H4 (cell line): ENCODE results near the gene SNX9. TPM values are rescaled to one million over a fixed set of nuclear protein-coding genes. Genes with fewer than 3 reads are reported as not detected.
"Not testable (repeated sequence)": the region's sequence is repeated elsewhere in the genome, so short reads cannot be mapped to it uniquely, and the experiment has no call there.

Experiments
- DNase-seq: peaks from one replicate; pipeline ENCODE4 v3.0.0-alpha.2; 2015; ENCODE audit warnings: low spot score
- total RNA-seq: library from RNA; depleted of rRNA; stranded (reverse); fragments of >200 nt; shearing (Covaris generic); gene quantifications from 2 replicates; pipeline ENCODE4 v1.2.3, GENCODE V29; 2014

Gene SNX9
- total RNA-seq, 1 experiment from 2014 or later, result 15.6 TPM

DNA sequence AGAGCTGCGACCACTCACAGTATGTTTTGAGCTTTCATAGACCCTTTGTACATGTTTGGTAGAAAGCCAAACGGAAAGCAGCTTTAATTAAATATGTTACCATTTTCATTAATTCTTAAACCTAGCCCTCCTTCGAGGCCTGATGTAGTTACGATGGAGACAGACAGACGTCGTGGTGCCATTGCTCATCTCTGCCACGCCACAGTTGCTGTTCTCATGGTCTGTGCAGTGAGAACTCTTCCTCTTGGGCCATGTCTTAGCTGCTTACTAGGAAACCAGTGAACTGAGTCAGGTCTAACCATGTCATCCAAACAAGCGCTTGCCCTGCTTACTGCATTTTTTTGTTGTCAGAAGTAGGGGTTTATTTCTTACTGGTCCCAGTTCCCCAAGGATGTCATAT is 62.8 kb downstream of the SNX9 start:
- DNase-seq, result no peak

DNA sequence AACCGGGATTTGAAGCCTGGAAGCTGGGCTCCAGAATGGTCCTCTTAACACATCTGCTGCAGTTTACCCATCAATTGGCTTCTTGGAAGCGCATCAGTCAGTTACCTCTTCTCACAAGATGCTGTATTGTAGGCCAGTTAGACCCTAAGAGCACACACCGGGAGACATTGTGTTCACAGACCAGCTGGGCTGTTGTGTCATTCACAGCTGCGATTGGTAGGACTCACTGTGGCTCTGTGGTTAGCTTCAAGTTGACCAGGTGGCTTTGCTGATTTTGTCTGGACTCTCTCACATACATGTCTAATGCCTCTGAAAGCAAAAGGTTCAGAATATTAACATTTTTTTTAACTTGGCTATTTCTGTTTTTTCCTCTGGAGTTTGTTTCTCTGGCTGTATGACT is 64.8 kb downstream of the SNX9 start:
- DNase-seq, result no peak

DNA sequence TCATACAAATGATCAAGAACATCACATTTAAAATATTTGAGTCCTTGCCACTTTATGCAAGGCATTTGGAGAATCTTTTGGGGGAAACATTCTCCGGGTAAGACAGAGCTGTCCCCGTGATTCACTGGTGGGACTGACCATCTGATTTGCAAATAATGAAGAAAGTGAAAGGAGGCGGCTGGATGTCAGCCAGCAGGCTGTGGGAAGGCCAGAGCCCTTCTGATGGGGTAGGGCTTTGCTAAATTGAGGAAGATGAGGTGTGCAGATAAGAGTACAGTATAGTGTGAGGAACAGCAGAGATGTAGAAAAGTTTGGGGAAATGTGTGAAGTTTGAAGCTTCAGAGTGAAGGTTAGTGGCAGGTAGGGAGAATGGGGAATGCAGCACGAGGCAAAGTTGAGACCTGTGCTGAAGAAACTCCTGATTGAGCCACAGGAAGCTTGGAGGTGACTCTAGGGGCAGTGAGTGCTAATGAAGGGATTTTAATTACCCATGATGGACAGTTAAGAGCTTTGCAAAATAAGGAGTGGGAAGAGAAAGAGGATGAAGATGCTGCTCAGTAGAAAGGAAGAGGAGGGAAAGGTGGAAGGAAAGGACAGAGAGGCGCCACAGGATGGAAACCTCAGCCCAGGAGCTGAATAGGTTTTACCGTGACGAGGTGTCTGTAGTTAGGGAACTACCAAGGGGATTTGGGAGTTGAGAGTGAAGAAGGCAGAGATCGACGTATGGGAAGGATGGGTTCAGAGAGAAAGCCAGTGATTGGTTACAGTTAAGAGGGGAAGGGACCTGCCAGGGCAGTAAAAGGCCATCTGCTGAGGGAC is 68.7 kb downstream of the SNX9 start:
- DNase-seq, result no peak

DNA sequence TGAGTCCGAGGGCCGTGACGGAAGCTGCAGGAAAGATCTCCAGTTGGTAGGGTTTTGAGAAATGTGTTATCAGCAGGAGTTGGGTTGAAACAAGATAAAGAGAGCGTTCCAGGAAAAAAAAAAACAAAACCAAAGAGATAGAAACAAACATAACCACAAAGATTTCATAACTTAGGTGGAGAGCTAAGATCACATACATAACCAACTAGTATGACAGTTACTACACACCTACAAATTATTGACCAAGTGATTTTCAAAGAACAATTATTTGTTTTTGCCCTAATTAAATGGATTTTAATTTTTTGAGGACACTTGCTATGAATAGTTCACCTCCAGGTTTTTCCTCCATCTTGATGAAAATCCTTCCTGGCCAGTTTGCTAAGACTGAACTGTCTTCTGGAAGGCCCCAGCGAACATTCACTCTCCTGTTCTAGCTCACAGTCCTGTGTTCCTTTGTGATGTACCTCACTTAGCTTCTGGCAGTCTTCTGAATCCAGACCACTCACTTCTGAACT is 69.4 kb downstream of the SNX9 start:
- no peak for DNase-seq

DNA sequence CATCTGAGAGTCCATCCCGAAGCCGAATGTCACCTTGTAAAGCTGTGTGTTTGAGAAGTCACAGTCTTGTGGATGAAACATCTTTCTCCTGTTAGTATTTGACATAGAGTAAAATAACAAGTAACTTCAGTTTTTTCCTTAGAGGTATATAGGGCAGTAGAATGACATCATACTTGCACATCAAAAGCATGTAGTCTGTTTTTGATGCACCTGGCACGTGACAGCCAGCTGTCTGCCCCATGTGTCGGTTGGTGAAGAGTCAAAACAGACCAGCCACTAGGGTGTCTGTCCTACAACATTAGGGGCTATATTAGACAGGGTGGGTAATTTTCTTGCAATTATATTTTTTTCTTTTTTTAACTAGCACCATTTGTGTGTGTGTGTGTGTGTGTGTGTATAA is 70.2 kb downstream of the SNX9 start:
- DNase-seq, result no peak

DNA sequence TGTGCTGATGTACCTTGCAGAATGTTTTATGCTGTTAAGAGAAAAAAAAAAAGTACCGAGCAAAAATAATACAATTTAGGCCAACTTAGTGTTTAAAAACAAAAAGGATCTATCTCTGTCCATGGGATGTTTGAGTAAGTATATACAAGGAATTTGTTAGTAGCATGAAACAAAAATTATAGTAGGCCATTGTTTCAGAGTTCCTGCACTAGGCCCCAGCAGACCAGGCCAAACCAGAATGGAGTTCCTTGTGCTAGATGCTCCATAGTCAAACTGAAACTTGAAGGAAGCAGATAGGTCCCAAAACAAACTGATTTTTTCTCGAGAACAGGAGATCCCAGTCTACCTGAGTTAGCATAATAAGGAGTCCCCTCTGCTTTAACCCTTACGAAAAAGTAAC is 72.5 kb downstream of the SNX9 start:
- no peak for DNase-seq

DNA sequence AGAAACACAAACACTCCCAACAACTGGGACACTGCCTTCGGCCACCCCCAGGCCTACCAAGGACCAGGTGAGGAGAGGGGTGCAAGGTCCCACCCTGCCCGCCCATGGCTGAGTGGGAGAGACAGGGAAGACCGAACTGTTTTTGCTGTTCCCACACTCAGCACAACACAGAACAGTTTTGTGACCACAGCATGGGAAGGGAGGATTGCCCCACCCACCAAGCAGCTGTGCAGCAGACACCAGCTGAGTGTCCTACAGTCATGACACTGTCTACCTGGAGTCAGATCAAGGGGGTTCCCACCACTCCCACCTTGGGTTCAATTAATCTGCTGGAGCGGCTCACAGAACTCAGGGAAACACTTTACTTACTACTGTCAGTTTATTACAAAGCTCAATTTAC is 73.9 kb downstream of the SNX9 start:
- no peak for DNase-seq

DNA sequence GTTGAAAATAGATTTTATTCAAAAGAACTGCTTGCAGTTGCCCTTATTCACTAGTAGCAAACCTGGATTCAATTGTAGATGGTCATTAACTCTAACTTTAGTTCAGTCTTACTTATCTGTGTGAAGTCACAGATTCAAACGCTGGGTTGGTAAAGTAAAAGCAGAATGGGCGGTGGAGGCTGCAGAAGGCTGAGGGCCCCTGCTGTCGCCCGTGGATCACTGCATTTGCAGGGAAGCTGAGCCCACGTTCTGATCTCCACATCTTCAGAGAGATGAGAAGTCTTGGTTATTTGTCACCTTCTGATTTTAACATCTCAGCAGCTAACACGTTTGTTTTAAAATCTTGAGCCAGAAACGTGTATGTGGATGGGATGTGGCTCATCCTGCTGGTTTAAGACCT is 75.1 kb downstream of the SNX9 start:
- no peak for DNase-seq

DNA sequence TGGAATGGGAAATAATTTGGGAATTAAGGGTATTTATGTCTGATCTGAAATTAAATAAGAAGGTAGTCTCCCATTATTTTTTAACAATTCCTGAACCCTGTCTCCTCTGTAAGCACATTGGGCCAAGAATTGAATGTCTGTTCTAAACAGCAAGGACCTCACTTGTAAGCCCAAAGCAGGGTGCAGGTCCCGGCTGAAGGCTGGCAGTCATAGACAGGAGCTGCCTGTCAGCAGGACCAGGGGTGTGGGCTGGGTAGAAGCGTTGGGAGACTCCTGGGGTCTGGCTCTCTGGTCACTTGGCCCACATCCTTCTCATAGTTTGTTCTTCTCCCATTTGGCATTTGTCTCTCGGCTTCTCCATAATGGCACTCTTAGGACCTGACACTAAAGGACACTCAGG is 75.6 kb downstream of the SNX9 start:
- DNase-seq, result no peak

DNA sequence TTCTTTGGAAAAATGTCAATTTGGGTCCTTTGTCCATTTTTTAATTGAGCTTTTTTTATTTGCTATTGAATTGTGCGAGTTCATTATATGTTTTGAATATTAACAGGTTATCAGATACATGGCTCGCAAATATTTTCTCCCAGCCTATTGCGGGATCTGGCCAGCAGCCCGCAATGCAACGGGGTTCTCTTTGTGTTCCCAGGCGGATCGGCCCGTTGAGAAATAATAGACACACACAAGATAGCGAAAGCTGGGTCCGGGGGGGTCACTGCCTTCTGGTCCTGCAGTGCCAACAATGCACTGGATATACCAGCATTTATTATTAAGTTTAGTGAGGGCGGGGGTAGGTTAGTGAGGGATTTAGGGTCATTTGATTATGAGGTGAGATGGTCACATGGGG is 77.2 kb downstream of the SNX9 start:
- DNase-seq, result not testable (repeated sequence)

DNA sequence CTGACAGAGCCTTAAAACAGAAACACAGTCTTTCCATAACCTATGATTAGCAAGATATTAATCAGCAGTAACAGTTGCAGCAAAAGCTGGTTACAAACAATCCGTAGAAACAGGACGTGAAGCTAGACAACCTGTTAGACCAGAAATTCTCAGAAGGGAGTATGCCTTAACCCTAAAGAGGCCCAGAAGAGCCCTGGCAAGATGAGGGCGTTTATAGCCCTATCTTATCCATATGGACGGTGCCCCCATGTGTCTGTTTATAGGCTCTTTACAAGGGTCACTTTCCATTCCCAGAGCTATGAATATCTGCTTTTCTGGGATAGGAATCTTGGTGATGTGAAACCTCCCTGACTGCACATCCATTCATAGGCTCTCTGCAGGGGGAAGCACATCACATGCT is 77.7 kb downstream of the SNX9 start:
- not testable (repeated sequence) for DNase-seq

DNA sequence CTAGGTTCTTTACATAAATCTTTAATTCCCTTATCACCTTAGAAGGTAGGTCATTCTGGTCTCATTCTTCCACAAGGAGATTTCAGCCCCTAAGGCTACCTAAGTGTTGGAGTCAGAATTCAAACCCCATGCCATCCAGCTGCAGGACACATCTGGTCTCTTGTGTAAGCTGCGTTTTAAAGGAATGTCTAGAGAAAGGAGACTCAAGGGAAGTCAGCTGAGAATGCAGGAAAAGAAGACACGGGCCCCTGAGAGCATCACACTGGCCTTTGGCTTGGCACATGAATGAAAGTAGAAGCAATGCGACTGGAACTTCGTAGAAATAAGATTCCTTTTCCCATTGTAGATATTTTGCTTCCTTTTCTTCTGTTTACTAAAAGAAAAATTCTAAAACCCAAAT is 82.0 kb downstream of the SNX9 start:
- no peak for DNase-seq

DNA sequence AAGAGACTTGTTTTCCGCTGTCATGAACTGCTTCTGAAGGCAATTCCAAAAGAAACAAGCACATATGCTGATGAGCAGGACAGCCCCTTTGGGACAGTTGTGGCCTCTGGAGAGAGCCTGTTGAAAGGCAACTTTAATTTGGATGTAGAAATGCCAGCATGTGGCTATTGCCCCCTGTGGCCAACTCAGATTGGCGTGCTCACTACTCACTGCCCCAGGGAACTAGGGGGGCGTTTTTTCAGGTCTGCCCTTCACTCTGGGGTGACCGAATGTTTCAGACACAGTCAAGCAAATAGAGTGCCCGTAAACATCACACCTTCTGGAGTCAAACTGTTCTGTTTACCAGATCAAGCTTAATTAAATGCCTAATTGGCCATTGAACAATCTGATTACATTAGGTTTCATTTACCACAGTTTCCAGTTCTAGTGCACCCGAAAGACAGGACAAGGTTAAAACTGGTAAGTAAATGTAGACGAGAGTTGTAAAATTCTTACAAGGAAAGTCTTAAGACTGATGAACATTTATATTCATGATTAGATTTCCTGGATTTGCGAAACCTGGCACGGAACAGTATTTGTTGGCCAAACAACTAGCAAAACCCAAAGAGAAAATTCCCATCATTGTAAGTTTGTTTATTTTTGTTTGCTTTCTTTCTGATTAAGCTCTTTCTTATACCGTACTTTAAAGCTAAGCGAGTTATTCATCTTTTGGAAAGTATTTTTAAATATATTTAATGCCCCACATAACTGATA is 82.7 kb downstream of the SNX9 start:
- DNase-seq, result no peak

DNA sequence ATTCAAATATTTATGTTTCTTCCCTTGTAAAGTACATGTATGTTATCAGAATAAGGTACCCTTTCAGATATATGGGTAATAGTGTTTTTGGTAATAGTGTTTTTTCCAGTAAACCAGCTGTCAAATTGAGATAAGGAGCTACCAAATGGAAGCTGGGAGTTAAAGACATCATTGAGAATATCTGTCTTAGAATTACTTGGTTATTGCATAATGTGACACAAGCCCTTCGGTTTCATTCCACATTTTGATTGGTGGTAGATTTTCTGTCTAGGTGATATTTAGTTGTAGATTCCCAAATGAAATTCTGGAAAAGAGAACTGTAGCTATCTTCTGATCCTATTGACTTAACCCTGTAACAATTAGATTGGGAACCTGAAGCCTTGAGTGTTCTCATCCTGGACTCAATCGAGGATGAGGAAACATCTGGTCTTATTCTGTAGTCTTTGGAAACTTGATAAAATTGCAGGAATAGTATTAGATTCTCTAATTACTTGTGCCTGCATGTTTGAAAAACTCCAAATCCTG is 83.6 kb downstream of the SNX9 start:
- no peak for DNase-seq

DNA sequence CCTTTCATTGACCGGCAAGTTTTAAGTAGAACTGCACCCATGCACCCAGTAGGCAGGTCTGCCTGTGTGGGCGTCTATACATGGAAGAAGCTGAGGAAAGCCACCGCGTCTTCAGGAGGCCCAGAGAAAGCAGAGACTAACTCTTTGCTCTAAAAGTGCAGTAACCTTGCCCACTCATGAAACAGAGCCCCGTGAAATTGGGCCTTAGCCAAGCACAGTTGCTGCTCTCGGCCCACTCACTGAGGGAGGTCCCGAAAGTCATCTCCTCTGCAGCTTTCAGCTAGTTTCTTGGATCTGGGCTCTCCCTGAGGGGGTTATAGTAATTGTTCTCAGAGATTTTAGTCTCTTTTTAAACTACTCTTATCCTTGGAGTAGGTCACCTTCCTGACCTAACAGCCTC is 84.6 kb downstream of the SNX9 start:
- DNase-seq, result no peak

DNA sequence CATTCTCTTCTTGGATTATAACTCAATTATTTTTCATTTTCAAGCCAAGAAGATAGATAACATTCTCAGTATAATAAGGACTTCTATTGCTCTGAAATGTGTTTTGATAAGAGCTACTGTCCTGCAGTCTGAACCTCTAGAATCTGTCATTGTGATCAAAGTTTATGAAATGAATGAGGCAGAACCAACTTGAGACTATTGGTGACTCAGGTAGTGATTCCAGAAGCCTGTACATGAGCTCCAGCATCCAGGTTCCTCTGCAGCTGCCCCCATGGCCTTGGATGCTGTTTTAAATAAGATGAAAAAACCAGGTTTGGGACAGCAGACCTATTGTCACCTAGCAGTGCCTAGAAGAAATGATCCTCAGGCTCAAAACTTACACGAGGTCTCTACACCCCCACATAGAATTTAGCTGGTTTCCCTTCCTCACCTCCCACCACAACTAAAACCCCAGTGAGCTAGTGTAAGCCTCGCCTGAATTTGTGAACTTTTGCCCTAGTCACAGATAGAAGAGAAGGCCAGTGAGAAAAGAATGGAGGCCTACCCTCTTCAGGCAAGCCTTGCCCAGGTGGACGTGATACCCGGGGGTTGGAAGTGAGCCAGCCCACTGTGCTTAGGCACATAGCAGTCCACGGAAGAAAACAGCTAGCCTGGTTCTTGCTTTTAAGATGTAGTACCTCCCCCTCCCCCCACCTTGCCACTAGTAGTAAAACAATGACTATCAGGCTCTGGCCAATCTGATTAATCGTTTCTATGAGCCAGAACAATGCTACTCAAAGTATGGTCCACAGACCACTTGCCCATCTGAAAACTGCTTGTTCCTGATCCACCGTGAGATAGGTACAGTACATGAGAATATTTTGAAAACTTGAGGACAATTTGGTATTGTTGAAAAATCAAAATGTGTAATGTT is 85.6 kb downstream of the SNX9 start:
- DNase-seq, result no peak

DNA sequence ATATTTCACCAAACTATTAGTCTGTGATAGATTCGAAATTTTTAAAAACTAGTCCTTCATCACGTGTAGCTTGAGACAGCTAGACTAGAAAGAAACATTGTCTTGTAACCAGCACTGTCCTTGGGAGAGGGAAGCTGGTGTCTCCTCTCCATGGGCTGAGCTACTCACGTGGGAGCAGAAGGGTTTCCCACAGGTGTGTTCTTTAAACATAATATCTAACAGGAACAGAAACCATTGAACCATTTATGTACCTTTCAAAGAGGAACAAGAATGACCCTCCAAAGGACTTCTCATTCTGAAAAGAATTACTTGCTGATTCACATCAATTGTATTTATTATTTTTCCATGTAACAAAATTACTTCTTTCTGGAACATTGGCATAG is 86.2 kb downstream of the SNX9 start:
- DNase-seq, result no peak

DNA sequence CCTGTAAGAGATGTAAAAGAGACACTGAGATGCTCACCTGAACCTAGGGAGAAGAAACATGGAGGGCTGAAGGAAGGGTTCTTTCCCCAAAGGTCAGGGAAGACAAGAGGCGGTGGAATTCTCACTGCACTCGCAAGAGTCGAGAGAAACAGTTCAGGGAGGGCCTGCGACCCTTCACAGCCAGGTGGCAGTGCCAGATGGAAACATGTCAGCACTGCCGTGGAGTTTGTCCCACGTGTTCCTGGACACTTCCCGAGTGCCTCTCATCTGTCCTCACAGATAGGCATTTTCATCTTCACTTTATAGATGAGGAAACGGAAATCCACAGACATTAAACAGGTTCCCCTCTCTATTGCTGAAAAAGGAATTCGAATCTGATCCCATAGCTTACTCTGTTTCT is 88.2 kb downstream of the SNX9 start:
- no peak for DNase-seq

DNA sequence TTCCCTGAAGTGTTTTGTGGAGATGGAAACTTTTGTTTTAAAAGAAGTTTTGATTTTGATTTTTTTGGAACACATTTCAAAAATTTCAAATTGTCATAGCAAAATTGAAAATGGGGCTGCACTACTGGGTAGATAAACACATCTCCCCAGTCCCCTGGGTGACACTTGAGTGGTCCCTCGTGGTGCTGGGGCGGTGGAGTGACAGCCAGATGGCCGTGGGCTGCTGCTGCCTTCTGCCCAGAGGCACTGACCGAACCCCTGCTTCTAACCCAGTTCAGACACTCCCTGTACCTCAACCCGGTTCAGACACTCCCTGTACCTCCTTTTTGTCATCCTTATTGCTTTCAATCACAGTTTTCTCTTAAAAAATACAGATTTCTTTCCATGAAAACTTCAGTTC is 88.7 kb downstream of the SNX9 start:
- no peak for DNase-seq

DNA sequence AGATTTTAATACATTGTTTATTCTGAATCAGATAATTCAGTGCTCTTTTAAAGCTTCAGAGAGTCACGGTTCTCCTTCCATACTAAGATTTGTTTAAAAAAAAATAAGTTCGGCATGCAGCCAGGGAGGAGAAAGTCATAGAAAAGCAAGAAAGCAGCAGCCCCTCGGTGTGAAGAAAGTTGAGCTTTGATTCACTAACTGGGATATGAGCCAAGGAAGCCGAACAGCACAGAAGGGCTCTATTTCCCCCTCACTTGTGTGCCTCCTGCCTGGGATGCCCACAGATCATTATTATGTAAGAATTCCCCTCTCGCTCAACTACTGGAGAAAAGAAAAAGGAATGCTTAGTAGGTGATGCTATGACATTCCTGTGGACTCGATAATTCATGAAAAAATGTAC is 89.3 kb downstream of the SNX9 start:
- DNase-seq, result no peak

DNA sequence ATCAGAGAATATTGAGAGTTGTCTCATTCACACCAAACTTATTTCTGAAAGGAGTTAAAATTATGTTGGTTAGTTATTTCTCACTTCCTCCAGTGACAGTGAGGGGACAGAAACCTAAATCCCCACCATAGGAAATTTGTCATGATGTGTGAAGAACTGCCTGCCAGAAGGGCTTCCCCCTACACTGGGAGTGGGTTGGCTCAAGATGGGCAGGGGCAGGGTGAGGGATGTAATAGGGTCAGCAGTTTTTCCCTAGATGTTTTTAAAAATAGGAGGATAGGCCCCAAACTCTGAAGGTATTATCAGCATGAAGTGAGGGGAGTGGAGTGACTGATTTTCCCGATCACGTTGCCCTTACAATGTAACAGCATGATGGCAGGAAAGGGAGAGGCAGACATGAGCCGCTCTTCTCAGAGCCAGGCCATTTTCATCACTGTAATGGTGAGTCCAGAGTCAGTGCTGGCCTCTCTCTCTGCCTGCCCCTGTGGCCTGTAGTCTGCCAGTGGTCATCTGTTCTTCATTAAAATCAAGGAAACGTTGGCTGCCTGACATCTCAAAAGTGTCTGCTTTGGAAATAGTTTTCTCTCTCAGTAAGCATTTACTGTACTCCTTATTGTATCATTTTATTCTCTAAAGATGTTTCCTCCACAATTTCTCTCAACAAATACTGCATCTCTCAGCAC is 98.8 kb downstream of the SNX9 start:
- no peak for DNase-seq
